ENCODE measurements around the gene GNB3. TPM values are rescaled to one million over a fixed set of nuclear protein-coding genes. Genes with fewer than 3 reads are reported as not detected.
A peak's percentile ranks its signal among the peaks of the same experiment; 100 is the strongest.

The GNB3 gene
- total RNA-seq, 1 experiment from 2014 or later: 14.0 TPM

GRCh38 chr12:6872073-6873048 is 31.6 kb downstream of the GNB3 start (continued):
- TF ChIP-seq KAT7 (CRISPR knock-in tag; IDR thresholded peaks at IDR 0.05; ENCODE audit: borderline replicate concordance): no peak; the same call in 1 of the 2 replicates
- no peak for TF ChIP-seq GABPB1 (CRISPR knock-in tag; IDR thresholded peaks at IDR 0.05)
- no peak for TF ChIP-seq IRF1 (CRISPR knock-in tag; IDR thresholded peaks at IDR 0.05)
- TF ChIP-seq STAT6 (CRISPR knock-in tag; conservative IDR thresholded peaks at IDR 0.05; ENCODE audit: low read depth): no peak
- no peak for TF ChIP-seq NR2C2 (CRISPR knock-in tag; IDR thresholded peaks at IDR 0.05)
- no peak for TF ChIP-seq IRF2 (CRISPR knock-in tag; IDR thresholded peaks at IDR 0.05; ENCODE audit: borderline replicate concordance, low read depth)
- 0 out of 2 replicates have a peak, but pooled peaks have one; percentile 6 for TF ChIP-seq EMX1 (CRISPR knock-in tag; IDR thresholded peaks at IDR 0.05)
- peak; percentile 69 for TF ChIP-seq CTCF (IDR thresholded peaks at IDR 0.05)
- TF ChIP-seq ZNF232 (CRISPR knock-in tag; IDR thresholded peaks at IDR 0.05): peak; percentile 33; the same call in 1 of the 2 replicates
- TF ChIP-seq ZNF396 (CRISPR knock-in tag; IDR thresholded peaks at IDR 0.05; ENCODE audit: borderline replicate concordance): no peak
- TF ChIP-seq USF1 (CRISPR knock-in tag; IDR thresholded peaks at IDR 0.05): peak; percentile 52; the same call in 1 of the 2 replicates
- peak; percentile 40; the same call in 1 of the 2 replicates for TF ChIP-seq NFE2L1 (CRISPR knock-in tag; IDR thresholded peaks at IDR 0.05)
- TF ChIP-seq JAZF1 (CRISPR knock-in tag; IDR thresholded peaks at IDR 0.05): no peak
- 0 out of 2 replicates have a peak, but pooled peaks have one; percentile 26 for TF ChIP-seq AFF4 (CRISPR knock-in tag; IDR thresholded peaks at IDR 0.05; ENCODE audit: borderline replicate concordance)
- no peak for TF ChIP-seq ERG (CRISPR knock-in tag; IDR thresholded peaks at IDR 0.05)
- 0 out of 2 replicates have a peak, but pooled peaks have one; percentile 13 for TF ChIP-seq ZNF671 (CRISPR knock-in tag; IDR thresholded peaks at IDR 0.05)
- no peak for TF ChIP-seq ZBTB43 (CRISPR knock-in tag; IDR thresholded peaks at IDR 0.05)
- no peak for TF ChIP-seq MXD4 (CRISPR knock-in tag; IDR thresholded peaks at IDR 0.05; ENCODE audit: borderline replicate concordance)
- TF ChIP-seq ZNF512 (CRISPR knock-in tag; IDR thresholded peaks at IDR 0.05; ENCODE audit: borderline replicate concordance): no peak
- no peak for TF ChIP-seq FOXP4 (CRISPR knock-in tag; IDR thresholded peaks at IDR 0.05)

Data from WTC11 (cell line).